SU-DHL-6 (cell line): ENCODE results near the gene GASK1B.

Source experiments
- H2AFZ ChIP-seq: fragments of 200-600 bp; sonication (generic); 2 replicates; pipeline ENCODE4 v1.6.1; 2014; ENCODE audit warnings: low read depth, mild to moderate bottlenecking, moderate library complexity, mixed read lengths, antibody characterized with exemption, low read length; ENCODE audit not compliant: severe bottlenecking
- H3F3A ChIP-seq: fragments of 200-600 bp; shearing (Covaris generic); 2 replicates; pipeline ENCODE4 v1.6.0; 2016; ENCODE audit warnings: antibody characterized with exemption, mild to moderate bottlenecking; ENCODE audit not compliant: insufficient read depth
- H3K27ac ChIP-seq: fragments of 200-600 bp; sonication (generic); 2 replicates; pipeline ENCODE4 v1.5.1; 2016; ENCODE audit warnings: low read depth, mild to moderate bottlenecking, low read length, moderate library complexity, mixed read lengths
- H3K27me3 ChIP-seq: fragments of 200-600 bp; sonication (generic), shearing (Covaris generic); 2 replicates; pipeline ENCODE4 v1.6.0; 2014; ENCODE audit warnings: mild to moderate bottlenecking, low read length
- H3K36me3 ChIP-seq: fragments of 200-600 bp; sonication (generic); 2 replicates; pipeline ENCODE4 v1.6.1; 2014; ENCODE audit warnings: mild to moderate bottlenecking, low read length, mixed read lengths
- H3K4me2 ChIP-seq: fragments of 300-600, 200-600 bp; shearing (Covaris generic), sonication (generic); 2 replicates; pipeline ENCODE4 v1.6.0; 2014; ENCODE audit warnings: low read length, low read depth, mild to moderate bottlenecking; ENCODE audit not compliant: poor library complexity, severe bottlenecking
- H3K4me3 ChIP-seq: fragments of 200-600 bp; sonication (generic); 2 replicates; pipeline ENCODE4 v1.5.1; 2014; ENCODE audit warnings: antibody characterized with exemption, low read length, mild to moderate bottlenecking, mixed read lengths; ENCODE audit not compliant: insufficient read depth, poor library complexity, severe bottlenecking
- H3K79me2 ChIP-seq: fragments of 200-600 bp; sonication (generic); 2 replicates; pipeline ENCODE4 v1.6.1; 2014; ENCODE audit warnings: mild to moderate bottlenecking, low read length, moderate library complexity; ENCODE audit not compliant: insufficient read depth
- H3K9ac ChIP-seq: fragments of 200-600 bp; sonication (generic); 2 replicates; pipeline ENCODE4 v1.7.0; 2014; ENCODE audit warnings: mild to moderate bottlenecking, low read length
- H3K9me2 ChIP-seq: fragments of 200-600 bp; sonication (generic); replicated peaks from 2 replicates; pipeline ENCODE4 v1.6.1; 2014; ENCODE audit warnings: low read length; ENCODE audit not compliant: insufficient read depth
- H3K9me3 ChIP-seq: fragments of 200-600 bp; sonication (generic); 2 replicates; pipeline ENCODE4 v1.6.1; 2014; ENCODE audit warnings: low read length, mixed read lengths; ENCODE audit not compliant: insufficient read depth
- H4K20me1 ChIP-seq: fragments of 200-600 bp; sonication (generic); 2 replicates; pipeline ENCODE4 v1.6.1; 2014; ENCODE audit warnings: low read depth, mild to moderate bottlenecking, antibody characterized with exemption, low read length, moderate library complexity, mixed read lengths
- EZH2phosphoT487 ChIP-seq: fragments of 200-600 bp; sonication (generic), shearing (Covaris generic); conservative IDR thresholded peaks from 2 replicates; pipeline ENCODE4 v1.6.1; 2018; ENCODE audit warnings: mild to moderate bottlenecking, antibody characterized with exemption, low read length, moderate library complexity, mixed read lengths
- TF ChIP-seq, protein P1 (sequence below): fragments of 200-600 bp; sonication (generic); IDR thresholded peaks from one replicate; pipeline ENCODE4 v1.5.1; 2017; ENCODE audit warnings: antibody characterized with exemption, mild to moderate bottlenecking, low read length, moderate library complexity; ENCODE audit not compliant: insufficient read depth, poor library complexity, severe bottlenecking

The GASK1B gene

DNA sequence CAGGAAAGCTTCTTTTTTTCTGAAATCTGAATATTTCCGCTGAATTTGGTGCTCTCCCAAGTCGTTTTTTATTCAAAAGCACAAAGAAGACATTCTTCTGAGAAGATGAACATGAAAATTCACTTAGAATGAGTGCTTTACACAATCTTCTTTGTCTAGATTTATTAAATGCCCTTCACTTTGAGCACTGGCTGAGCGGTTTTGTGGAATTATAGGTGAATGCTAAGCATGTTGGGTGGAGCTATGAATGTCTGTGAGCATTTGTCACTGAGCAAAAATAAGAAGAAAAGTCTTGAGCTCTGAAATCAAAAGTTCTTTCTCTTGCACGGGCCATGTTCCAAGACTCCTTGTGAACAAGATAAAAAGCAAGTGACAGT lies 13.1 kb downstream of the GASK1B start:
- no peak overlapping the region for H2AFZ ChIP-seq
- TF ChIP-seq, protein P1, sequence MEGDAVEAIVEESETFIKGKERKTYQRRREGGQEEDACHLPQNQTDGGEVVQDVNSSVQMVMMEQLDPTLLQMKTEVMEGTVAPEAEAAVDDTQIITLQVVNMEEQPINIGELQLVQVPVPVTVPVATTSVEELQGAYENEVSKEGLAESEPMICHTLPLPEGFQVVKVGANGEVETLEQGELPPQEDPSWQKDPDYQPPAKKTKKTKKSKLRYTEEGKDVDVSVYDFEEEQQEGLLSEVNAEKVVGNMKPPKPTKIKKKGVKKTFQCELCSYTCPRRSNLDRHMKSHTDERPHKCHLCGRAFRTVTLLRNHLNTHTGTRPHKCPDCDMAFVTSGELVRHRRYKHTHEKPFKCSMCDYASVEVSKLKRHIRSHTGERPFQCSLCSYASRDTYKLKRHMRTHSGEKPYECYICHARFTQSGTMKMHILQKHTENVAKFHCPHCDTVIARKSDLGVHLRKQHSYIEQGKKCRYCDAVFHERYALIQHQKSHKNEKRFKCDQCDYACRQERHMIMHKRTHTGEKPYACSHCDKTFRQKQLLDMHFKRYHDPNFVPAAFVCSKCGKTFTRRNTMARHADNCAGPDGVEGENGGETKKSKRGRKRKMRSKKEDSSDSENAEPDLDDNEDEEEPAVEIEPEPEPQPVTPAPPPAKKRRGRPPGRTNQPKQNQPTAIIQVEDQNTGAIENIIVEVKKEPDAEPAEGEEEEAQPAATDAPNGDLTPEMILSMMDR, result no peak
- TF ChIP-seq EZH2phosphoT487, result no peak

DNA sequence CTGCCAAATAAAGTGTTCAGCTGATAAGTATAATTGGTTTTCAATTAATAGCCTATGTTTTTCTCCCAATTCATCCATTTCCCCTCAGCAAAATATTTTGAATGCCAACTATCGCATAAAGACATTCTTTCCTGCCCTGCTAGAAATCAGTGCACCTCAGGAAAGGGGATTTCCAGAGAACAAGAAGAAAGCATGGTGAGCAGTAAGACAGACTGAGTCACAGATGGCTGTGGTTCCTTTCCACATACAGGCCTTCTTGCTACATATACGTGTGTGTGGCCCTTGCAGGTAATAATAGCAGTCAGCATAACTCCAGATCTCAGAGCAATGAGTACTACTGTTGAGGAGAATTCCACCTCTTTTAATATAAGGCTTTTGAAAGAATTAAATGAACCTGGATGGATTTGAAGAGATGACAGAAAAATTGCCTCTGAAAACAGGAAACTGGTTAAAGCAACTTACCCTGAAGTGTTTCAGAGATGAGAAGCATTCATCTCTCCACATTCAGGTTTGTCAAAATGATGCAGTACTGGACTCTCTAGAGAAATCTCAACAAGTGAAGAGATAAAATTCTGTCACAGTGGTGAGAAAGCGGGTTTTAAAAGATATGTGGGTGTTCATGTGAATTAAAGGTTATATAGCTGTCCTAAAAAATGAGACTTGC lies 13.6 kb downstream of the GASK1B start:
- Histone ChIP-seq H3K27me3 (no peaks in the 10 kb centered on the region), H2AFZ (no peak overlapping the region), H4K20me1 (no peaks in the 10 kb centered on the region), H3K9ac (no peak overlapping the region), H3K27ac (no peak overlapping the region), H3F3A (no peaks in the 10 kb centered on the region), H3K36me3 (no peaks in the 10 kb centered on the region), H3K79me2 (no peaks in the 10 kb centered on the region), H3K4me2 (no peak overlapping the region), H3K9me3 (no peaks in the 10 kb centered on the region), H3K9me2 (no peaks in the 10 kb centered on the region), H3K4me3 (no peak overlapping the region)
- no peak for TF ChIP-seq EZH2phosphoT487
- TF ChIP-seq, protein P1, result no peak

More for the DNA sequence above, 13.1 kb downstream of the GASK1B start:
- Histone ChIP-seq H3K27me3 (no peaks in the 10 kb centered on the region), H3K9me3 (no peaks in the 10 kb centered on the region), H3K36me3 (no peaks in the 10 kb centered on the region), H3K9ac (no peak overlapping the region), H3K79me2 (no peaks in the 10 kb centered on the region), H4K20me1 (no peaks in the 10 kb centered on the region), H3F3A (no peaks in the 10 kb centered on the region), H3K4me3 (no peak overlapping the region), H3K9me2 (no peaks in the 10 kb centered on the region), H3K4me2 (no peak overlapping the region), H3K27ac (no peak overlapping the region)

DNA sequence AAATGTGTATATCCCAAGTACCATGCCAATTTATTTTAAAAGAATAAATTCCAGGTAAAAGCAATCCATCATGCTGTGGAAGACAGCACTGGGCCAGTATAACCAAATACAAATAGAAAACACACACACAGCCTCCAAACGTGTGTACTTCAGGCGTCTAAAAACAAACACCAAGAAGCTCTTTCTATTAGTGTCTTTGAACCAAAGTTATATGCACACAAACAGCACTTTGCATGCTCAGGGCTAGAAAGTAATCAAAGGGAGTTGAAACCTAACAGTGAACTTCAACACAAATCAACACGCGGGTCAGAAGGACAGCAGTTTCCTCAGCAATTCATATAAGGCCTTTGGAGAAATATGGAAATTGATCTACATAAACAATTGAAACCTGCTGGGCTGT lies 15.4 kb downstream of the GASK1B start:
- Histone ChIP-seq H2AFZ (no peak overlapping the region), H3K27me3 (no peaks in the 10 kb centered on the region), H3F3A (no peaks in the 10 kb centered on the region), H4K20me1 (no peaks in the 10 kb centered on the region), H3K4me2 (no peak overlapping the region), H3K36me3 (no peaks in the 10 kb centered on the region), H3K79me2 (no peaks in the 10 kb centered on the region), H3K9ac (no peak overlapping the region), H3K4me3 (no peak overlapping the region), H3K9me3 (no peaks in the 10 kb centered on the region), H3K27ac (no peak overlapping the region), H3K9me2 (no peaks in the 10 kb centered on the region)
- TF ChIP-seq EZH2phosphoT487, result no peak
- TF ChIP-seq, protein P1, result no peak
